KOPT-K1 (cell line): ENCODE data around the gene NOL8.

Experiments used
- H3K27ac ChIP-seq: fragments of 200-600 bp; sonication (generic); 2 replicates; pipeline ENCODE4 v1.5.1; 2016; ENCODE audit warnings: antibody characterized with exemption, mild to moderate bottlenecking, low read depth, low read length; ENCODE audit not compliant: poor library complexity, severe bottlenecking
- H3K36me3 ChIP-seq: fragments of 200-600 bp; sonication (generic); 2 replicates; pipeline ENCODE4 v1.5.1; 2017; ENCODE audit warnings: antibody characterized with exemption, mild to moderate bottlenecking, low read length, moderate library complexity; ENCODE audit not compliant: insufficient read depth
- H3K9me3 ChIP-seq: fragments of 200-600 bp; sonication (generic); 2 replicates; pipeline ENCODE4 v1.5.1; 2017; ENCODE audit warnings: antibody characterized with exemption, low read length, mild to moderate bottlenecking; ENCODE audit not compliant: insufficient read depth, poor library complexity, severe bottlenecking

Gene NOL8

DNA sequence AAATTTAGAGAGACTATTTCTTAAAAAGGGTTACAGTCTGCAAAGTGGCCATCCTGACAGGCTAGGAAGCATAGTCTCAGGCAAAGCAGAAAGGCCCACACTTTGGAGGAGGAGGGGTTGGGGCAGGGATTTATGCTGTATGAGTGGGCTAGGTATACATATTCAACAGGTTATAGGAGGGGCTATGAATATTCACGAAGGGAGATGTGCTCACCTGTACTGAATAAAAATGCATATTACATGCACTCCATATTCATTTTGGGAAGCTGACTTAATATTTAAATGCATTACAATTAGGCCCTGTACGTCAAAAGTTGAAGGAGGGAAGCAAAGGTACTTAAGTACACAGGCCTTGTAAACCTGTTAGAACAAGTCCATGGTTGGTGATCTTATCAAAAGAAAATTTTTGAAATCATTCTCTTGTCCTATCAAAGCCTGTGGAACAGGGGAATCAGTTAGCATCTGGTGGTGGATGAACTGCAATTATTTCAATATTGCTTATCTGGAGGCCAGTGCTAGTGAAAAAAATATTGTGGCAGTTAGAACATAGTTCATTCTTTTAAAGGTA is 2.2 kb upstream of the NOL8 start:
- Histone ChIP-seq H3K36me3 (peaks cover 14% of the 10 kb centered on the region), H3K27ac (no peak overlapping the region)

DNA sequence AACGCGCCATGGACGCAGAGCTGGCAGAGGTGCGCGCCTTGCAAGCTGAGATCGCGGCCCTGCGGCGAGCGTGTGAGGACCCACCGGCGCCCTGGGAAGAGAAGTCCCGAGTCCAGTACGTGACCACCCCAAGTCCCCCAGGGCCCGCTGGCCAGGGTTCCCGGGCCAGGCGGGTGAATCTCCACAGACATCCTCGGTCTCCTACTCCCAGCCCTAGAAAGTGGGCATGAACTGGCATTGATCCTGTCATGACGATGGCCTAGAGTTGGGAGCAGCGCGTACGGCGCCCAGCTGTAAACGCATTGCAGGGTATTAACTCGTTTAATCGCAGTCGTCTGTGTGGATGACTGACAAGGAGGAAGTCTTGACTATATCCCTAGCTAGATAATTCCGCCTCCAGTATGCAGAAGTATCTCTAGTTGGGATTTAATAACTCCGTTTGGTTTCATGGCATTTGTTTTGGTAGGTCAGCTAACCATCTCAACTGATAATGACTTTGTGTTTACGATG is 896 bp upstream of the NOL8 start:
- Histone ChIP-seq H3K9me3 (no peaks in the 10 kb centered on the region), H3K27ac (peak overlapping the region; percentile 95)

More for the DNA sequence above, 2.2 kb upstream of the NOL8 start:
- H3K9me3 ChIP-seq = no peaks in the 10 kb centered on the region

DNA sequence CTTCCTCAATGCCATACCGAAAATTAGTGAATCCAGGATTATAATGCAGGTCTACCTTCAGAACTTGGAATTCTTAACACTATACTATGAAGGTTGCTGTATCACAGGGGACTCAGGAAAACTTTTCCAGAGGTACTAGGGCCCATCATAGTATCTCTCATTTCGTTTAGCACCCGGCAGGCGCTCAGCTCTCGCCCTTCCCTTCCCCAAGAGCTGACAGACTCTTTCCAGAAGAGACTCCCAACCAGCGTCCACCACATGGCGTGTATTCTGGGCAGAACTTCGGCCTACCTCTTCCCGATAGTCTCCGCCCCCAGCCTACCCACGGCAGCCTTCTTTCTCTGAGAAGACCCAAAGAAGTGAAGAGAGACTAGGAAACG is 271 bp downstream of the NOL8 start:
- Histone ChIP-seq H3K27ac (peak overlapping the region; percentile 95), H3K36me3 (peaks cover 31% of the 10 kb centered on the region), H3K9me3 (no peaks in the 10 kb centered on the region)

More for the DNA sequence above, 896 bp upstream of the NOL8 start:
- peaks cover 21% of the 10 kb centered on the region for H3K36me3 ChIP-seq

DNA sequence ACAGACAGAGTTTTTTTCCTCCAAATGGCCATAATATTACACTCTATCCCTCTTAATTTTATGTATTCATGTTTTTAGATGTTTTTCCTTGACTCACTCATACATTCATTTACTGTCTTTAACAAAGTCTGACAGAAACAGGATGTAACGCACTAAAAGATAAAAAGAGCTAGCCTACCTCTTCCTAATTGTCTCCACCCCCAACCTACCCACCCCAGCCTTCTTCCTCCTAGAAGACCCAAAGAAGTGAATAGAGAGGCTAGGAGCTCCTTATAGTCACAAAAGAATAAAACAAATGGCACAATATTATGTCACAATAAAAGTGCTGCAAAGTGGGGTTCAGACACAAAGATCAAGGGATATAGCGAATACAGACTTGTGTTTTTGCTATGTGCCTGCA is 719 bp downstream of the NOL8 start:
- Histone ChIP-seq H3K9me3 (no peaks in the 10 kb centered on the region), H3K36me3 (peaks cover 35% of the 10 kb centered on the region), H3K27ac (peak overlapping the region; percentile 95)

DNA sequence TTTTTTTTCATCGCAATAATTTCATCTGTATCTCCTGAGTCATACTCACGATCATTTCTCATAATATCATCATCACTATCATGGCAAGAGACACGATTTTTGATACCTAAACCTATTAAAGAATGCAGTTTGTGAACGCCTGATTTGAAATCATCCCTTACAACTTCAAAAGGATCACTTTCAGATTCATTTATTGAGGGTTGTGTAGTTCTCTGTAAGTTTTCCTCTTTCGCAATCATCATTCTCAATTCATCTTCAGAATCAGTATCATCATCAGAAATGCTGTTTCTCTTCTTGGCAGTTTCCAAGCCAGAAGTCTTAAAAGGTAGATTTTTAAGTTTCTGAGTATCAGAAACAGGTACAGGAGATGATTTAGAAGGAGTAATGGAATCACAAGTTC is 9.7 kb downstream of the NOL8 start:
- H3K27ac ChIP-seq = no peak overlapping the region
- H3K36me3 ChIP-seq = peaks cover 94% of the 10 kb centered on the region
- no peaks in the 10 kb centered on the region for H3K9me3 ChIP-seq

DNA sequence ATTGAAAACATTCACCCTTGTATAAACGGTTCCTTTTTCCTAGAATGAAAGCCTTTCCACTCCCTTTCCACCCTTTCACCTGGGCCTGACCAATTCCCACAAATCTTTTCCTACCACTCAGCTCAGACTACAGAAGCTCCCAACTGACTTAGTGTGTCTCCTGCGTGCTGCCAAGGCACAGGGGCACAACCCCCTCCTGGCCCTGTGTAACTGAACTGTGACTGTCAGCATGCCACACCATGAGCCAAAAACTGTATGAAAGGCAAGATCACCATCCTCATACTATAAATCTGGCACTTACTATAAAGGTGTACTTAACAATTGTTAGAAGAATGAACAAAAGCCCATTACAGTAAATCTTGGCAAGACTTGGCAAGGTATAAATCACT is 11.5 kb downstream of the NOL8 start:
- Histone ChIP-seq H3K36me3 (peaks cover 94% of the 10 kb centered on the region), H3K27ac (no peak overlapping the region), H3K9me3 (no peaks in the 10 kb centered on the region)

DNA sequence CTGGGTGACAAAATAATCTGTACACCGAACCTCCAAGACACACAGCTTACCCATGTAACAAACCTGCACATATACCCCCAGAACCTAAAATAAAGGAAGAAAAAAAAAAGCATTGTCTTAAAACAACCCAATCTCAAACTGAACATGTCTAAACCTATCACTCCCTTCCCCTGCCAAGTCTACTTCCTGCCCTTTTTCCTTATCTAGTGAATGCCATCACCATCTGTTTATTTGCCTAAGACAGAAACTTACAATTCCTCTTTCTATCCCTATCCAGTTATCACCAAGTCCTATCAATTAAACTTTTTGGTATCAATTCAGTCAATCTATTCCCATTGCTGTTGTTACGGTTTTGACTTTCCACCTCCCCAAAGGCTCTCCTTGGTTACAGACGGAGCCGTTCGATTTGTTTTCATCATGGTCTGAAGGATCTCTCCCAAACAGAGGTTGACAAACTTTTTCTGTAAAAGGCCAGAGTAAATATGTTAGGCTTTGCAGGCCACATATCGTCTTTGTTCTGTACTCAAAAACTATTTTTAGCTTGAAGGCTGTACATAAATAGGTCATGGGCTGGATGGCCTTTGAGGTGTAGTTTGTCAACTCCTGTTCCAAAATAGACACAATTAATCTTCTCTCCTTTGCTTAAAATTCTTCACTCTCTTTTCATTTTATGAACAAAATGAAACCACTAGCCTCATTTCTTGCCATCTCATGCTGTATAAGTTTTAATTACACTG is 12.1 kb downstream of the NOL8 start:
- Histone ChIP-seq H3K27ac (no peak overlapping the region), H3K36me3 (peaks cover 94% of the 10 kb centered on the region)

DNA sequence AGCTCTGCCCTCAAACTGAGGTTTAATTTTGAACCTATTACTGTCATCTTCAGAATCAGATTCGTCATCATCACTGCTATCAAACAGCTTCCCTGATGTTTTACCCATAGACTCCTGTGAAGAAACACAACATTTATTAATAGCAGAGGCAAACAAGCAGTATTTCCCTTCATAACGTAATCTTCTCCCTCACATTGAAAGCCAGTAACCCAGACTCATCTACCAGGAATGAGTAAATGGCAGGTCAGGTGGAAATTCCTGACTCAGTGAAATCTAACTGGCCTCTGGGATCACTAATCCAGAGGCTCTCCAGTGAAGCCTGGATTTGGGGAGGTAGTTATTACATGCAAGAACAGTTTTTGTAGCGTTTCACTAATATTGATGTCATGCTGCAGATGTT is 14.6 kb downstream of the NOL8 start:
- Histone ChIP-seq H3K27ac (no peak overlapping the region), H3K36me3 (peaks cover 92% of the 10 kb centered on the region), H3K9me3 (no peaks in the 10 kb centered on the region)

More for the DNA sequence above, 12.1 kb downstream of the NOL8 start:
- H3K9me3 ChIP-seq = no peaks in the 10 kb centered on the region

DNA sequence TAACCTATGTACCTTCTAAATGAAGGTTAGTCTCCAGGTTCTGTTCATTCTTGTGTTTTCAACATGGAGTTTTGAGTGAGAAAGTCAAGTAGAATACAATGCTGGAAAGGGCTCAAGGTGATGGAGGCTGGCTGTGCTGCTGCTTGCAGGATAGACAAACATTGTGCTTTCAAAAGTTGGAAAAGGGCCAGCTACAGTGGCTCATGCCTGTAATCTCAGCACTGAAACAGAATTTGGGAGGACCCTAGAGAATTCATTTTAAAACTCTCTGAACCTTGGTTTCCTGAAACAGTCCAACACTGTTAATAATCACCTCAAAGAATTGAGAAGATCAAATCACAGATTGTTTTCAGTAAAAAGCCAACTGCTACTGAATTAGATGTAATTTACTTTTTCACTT is 16.3 kb downstream of the NOL8 start:
- no peaks in the 10 kb centered on the region for H3K9me3 ChIP-seq
- peaks cover 92% of the 10 kb centered on the region for H3K36me3 ChIP-seq
- H3K27ac ChIP-seq = no peak overlapping the region

DNA sequence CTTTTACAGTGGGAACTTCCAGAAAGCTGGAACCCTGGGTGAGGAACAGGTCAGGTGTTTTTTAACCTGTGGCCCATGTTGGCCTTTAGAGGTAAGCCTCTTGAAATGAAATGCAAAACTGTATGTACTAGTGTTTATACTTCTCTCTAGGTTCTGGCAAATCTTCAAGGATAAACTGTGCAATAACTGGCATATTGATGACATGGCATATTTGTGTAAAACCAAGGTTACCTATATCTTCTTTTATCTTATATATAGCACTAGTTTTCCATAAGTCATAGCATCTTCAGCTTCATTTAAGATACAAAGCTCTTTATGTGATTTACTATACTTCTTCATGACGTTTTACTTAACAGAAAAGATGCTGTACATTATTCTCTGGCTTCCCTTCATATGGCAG is 24.2 kb downstream of the NOL8 start:
- no peak overlapping the region for H3K27ac ChIP-seq
- H3K36me3 ChIP-seq = peaks cover 93% of the 10 kb centered on the region
- H3K9me3 ChIP-seq = no peaks in the 10 kb centered on the region

DNA sequence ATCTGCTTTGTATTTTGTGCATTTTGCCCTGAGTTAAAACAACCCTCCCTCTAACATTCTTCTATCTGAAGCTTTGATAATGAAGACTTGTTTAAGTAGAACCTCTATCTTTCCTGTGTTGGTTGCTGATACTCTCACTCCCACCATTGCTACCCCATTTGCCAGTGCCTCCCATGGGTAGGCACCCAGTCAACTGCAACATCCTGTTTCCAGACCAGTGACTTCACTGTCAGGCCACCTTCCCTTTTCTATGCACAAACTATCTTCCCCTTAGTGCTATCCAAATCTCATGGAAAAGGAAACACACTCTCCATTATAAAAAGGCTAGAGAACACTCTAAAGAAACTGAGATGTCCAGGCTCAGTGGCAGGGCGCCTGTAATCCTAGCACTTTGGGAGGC is 26.0 kb downstream of the NOL8 start:
- Histone ChIP-seq H3K36me3 (peaks cover 75% of the 10 kb centered on the region), H3K27ac (no peak overlapping the region), H3K9me3 (no peaks in the 10 kb centered on the region)

DNA sequence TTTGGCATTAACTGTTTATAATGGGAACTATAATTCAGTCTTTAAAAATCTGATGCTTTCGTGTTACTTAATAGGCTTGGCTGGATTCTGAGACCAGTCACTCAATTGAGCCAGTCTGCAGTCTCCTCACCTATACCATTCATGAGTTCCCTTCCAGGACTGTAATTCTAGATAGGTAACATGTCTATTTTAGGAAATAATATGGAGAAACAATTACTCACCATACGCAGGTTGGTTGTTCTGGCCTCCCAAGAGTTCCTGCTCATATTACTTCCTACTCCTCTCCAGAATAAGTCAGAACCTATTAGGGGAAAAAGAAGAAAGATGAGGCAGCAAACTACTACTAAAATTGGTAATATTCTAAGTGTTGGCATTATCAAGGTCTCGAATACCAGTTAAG is 27.1 kb downstream of the NOL8 start:
- no peaks in the 10 kb centered on the region for H3K9me3 ChIP-seq
- peaks cover 64% of the 10 kb centered on the region for H3K36me3 ChIP-seq
- H3K27ac ChIP-seq = no peak overlapping the region

DNA sequence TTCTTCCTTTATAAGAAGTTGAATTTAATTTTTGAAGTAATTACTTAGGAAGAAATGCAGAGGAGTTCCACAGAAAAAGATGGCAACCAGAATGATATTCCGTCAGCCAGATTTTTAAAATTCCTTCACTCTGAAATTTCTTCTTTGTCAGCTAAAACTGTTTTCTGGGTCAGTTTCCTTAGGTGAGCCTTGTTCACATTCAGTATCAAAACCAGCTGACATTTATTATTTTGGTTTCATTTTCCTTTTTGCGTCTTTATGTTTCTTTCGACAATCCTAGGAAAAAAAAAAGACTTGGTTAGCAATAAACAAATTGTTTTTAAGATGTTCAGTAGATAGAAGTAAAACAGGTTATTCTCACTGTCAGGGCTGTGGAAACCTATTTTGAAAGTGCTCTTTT is 27.5 kb downstream of the NOL8 start:
- Histone ChIP-seq H3K9me3 (no peaks in the 10 kb centered on the region), H3K27ac (no peak overlapping the region), H3K36me3 (peaks cover 60% of the 10 kb centered on the region)

DNA sequence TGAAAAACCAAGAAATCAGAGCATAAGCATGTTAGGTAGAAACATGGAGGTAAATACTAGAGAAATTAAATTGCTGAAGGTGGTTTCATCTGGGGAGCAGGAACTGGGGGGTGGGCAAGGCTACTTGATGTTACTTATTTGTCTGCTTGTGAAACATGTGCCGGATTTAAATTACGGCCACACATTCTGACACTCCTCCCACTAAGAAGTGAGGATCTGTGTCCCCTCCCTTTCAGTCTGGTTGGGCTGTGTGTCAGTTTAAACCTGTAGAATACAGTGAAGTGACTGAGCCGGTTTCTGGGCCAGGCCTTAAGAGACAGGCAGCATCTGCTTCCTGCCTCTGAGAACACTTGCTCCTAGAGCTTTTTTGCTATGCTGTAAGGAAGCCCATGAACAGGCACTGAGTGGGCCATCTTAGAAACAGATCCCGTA is 29.3 kb downstream of the NOL8 start:
- peaks cover 54% of the 10 kb centered on the region for H3K36me3 ChIP-seq
- no peak overlapping the region for H3K27ac ChIP-seq
- no peaks in the 10 kb centered on the region for H3K9me3 ChIP-seq

DNA sequence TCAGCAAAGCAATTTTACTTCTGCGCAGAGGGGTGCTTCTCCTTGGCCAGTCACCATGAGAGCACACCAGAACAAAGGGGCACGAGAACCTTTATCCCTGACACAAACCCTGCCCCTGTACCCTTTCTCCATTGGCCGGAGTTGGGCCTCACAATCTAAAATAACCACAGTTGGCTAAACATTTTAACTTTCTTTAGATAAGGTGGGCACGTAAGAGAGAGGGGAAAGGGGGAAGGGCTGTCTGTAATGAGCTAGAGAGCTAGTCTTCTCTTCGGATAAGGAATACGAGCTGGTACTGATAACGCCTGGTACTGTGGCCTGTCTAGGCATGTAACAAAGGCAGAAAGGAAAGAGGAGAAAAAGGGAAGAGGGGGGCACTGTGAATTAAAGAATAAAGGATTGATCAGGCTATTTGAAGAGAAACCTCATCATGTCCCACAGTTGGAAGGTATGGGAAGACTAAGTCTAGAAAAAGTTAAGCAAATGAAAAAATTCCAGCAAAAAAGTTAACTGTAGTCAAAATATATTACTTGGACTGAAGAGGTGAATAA is 29.8 kb downstream of the NOL8 start:
- peaks cover 54% of the 10 kb centered on the region for H3K36me3 ChIP-seq
- no peaks in the 10 kb centered on the region for H3K9me3 ChIP-seq
- no peak overlapping the region for H3K27ac ChIP-seq

DNA sequence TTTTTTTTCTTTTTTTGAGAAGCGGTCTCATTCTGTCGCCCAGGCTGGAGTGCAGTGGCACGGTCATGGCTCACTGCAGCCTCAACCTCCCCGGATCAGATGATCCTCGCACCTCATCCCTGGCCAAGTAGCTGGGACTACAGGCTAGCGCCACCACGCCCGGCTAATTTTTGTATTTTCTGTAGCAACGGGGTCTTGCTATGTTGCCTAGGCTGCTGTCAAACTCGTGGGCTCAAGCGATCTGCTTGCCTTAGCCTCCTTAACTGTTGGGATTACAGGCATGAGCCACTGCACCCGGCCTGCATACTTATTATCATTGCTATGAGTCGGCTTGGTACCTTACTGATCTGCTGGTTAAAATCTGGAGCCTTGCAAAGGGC is 30.9 kb downstream of the NOL8 start:
- Histone ChIP-seq H3K36me3 (peaks cover 54% of the 10 kb centered on the region), H3K9me3 (no peaks in the 10 kb centered on the region), H3K27ac (peak overlapping the region; percentile 80)
